ENCODE data around the gene SALL3.

DNA sequence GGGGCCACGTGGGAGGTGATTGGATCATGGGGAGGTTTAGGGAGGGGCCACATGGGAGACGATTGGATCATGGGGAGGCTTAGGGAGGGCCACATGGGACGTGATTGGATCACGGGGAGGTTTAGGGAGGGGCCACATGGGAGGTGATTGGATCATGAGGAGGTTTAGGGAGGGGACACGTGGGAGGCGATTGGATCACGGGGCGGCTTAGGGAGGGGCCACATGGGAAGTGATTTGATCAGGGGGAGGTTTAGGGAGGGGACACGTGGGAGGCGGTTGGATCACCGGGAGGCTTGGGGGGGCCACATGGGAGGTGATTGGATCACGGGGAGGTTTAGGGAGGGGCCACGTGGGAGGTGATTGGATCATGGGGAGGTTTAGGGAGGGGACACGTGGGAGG is 22.5 kb upstream of the SALL3 start:
- TF ChIP-seq, protein P1, sequence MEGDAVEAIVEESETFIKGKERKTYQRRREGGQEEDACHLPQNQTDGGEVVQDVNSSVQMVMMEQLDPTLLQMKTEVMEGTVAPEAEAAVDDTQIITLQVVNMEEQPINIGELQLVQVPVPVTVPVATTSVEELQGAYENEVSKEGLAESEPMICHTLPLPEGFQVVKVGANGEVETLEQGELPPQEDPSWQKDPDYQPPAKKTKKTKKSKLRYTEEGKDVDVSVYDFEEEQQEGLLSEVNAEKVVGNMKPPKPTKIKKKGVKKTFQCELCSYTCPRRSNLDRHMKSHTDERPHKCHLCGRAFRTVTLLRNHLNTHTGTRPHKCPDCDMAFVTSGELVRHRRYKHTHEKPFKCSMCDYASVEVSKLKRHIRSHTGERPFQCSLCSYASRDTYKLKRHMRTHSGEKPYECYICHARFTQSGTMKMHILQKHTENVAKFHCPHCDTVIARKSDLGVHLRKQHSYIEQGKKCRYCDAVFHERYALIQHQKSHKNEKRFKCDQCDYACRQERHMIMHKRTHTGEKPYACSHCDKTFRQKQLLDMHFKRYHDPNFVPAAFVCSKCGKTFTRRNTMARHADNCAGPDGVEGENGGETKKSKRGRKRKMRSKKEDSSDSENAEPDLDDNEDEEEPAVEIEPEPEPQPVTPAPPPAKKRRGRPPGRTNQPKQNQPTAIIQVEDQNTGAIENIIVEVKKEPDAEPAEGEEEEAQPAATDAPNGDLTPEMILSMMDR (IDR thresholded peaks at IDR 0.05): no peak
- no peak for TF ChIP-seq POLR2A (IDR thresholded peaks at IDR 0.05)
